ENCODE data around the gene CT47A7. TPM values are rescaled to one million over a fixed set of nuclear protein-coding genes. Genes with fewer than 3 reads are reported as not detected.
"Not testable (repeated sequence)": the region's sequence is repeated elsewhere in the genome, so short reads cannot be mapped to it uniquely, and the experiment has no call there.

CT47A7 gene
- total RNA-seq: not detected

DNA sequence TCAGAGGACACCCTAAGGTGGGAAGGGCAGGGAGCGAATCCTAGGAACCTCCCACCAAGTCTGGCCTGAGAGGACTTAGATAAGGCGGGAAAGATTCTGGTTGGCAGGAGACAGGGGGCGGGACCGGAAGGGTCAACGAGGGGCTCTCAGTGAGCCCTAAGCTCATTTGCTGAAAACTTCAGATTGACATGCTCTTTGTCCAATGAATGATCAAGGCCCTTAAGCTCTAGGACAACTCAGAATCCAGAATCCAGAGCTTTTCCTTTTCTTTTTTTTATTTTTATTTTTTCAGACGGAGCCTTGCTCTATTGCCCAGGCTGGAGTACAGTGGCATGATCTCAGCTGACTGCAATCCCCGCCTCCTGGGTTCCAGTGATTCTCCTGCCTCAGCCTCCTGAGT lies at the start of gene CT47A7:
TSS of gene CT47A7 (minus strand) at position 101 of the 400 bp plus-strand sequence. CDS start 255 bp downstream, outside the sequence.
- not testable (repeated sequence) for H3K9me3 Mint-ChIP-seq, H3K27ac Mint-ChIP-seq, H3K4me3 Mint-ChIP-seq

DNA sequence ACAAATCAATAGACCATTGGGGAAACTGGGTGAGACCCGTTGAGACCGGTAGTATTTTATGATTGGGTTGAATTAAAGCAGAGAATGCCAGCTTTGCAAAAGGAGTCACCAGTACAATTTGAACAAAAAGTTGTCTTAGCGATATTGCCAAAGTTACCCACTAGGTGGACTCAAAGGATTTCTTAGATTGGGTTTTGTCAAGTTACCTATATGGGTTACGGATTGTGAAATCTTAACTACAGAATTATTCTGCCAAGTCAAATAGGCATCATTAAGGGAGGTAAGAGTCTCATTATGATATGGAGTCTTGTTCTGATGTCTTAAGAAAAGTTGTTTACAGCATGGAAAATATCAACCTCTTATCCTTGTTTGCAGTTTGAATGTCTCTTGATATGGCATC lies 44.2 kb upstream of the CT47A7 start:
- no peak for DNase-seq (ENCODE audit: low spot score)
- no peaks in the 10 kb centered on the region for H3K9me3 Mint-ChIP-seq
- no peaks in the 10 kb centered on the region for H3K4me1 Mint-ChIP-seq (ENCODE audit: low read depth in 2 of 2)
- no peaks in the 10 kb centered on the region for H3K36me3 Mint-ChIP-seq
- no peak overlapping the region for H3K4me3 Mint-ChIP-seq
- no peaks in the 10 kb centered on the region for H3K27me3 Mint-ChIP-seq
- ATAC-seq: no peak
- no peak overlapping the region for H3K27ac Mint-ChIP-seq

More for the DNA sequence above, at the start of gene CT47A7:
- not testable (repeated sequence) for H3K4me1 Mint-ChIP-seq (ENCODE audit: low read depth in 2 of 2); H3K36me3 Mint-ChIP-seq; ATAC-seq; DNase-seq (ENCODE audit: low spot score); H3K27me3 Mint-ChIP-seq

DNA sequence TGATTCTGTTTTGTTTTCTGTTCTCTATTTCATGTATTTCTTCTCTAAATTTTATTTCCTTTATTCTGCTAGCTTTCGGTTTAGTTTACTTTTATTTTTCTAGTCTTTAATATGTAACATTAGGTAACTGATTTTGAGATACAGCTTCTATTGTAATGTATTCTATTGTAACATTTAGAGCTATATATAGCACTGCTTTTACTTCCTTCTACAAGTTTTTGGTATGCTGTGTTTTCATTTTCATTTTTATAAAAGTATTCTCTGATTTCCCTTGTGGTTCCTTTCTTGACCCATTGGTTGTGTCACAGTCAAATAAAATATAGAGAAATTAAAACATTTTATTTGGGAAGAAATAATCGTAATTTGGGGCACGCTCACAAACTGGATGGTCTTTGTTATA lies 43.0 kb upstream of the CT47A7 start:
- H3K4me3 Mint-ChIP-seq: no peak overlapping the region
- DNase-seq (ENCODE audit: low spot score): no peak
- ATAC-seq: no peak
- no peaks in the 10 kb centered on the region for H3K4me1 Mint-ChIP-seq (ENCODE audit: low read depth in 2 of 2)
- H3K9me3 Mint-ChIP-seq: no peaks in the 10 kb centered on the region
- H3K27ac Mint-ChIP-seq: no peak overlapping the region
- H3K36me3 Mint-ChIP-seq: no peaks in the 10 kb centered on the region
- H3K27me3 Mint-ChIP-seq: peaks cover 0 to 2% of the 10 kb centered on the region in 2 donors

DNA sequence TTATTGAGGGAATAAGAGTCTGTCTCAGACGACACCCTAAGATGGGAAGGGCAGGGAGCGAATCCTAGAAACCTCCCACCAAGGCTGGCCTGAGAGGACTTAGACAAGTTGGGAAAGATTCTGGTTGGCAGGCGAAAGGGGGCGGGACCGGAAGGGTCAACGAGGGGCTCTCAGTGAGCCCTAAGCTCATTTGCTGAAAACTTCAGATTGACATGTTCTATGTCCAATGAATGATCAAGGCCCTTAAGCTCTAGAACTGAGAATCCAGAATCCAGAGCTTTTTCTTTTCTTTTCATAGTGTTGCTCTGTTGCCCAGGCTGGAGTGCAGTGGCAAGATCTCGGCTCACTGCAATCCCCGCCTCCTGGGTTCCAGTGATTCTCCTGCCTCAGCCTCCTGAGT lies 29.3 kb upstream of the CT47A7 start, which contains the start of gene CT47A1:
TSS of gene CT47A1 (minus strand) at position 101 of the 400 bp plus-strand sequence. CDS start 231 bp downstream, outside the sequence.
- H3K4me1 Mint-ChIP-seq (ENCODE audit: low read depth in 2 of 2); H3K9me3 Mint-ChIP-seq; H3K27ac Mint-ChIP-seq; H3K4me3 Mint-ChIP-seq; H3K27me3 Mint-ChIP-seq; DNase-seq (ENCODE audit: low spot score); ATAC-seq; H3K36me3 Mint-ChIP-seq: not testable (repeated sequence)

Other genes with a start within 250 kb of the CT47A7 start
- gene CT47B1, start 80.7 kb downstream of the CT47A7 start, total RNA-seq: not detected
- not detected for gene CT47A11, start 19.4 kb downstream of the CT47A7 start, total RNA-seq
- gene CT47A10, start 14.6 kb downstream of the CT47A7 start, total RNA-seq: not detected
- gene CT47A9, start 9.7 kb downstream of the CT47A7 start, total RNA-seq: not detected
- gene CT47A8, start 4.9 kb downstream of the CT47A7 start, total RNA-seq: not detected
- gene CT47A6, start 4.9 kb upstream of the CT47A7 start, total RNA-seq: not detected
- gene CT47A5, start 9.7 kb upstream of the CT47A7 start, total RNA-seq: not detected
- gene CT47A4, start 14.6 kb upstream of the CT47A7 start, total RNA-seq: not detected
- gene CT47A3, start 19.5 kb upstream of the CT47A7 start, total RNA-seq: not detected
- not detected for gene CT47A2, start 24.3 kb upstream of the CT47A7 start, total RNA-seq
- not detected for gene CT47A1, start 29.2 kb upstream of the CT47A7 start, total RNA-seq
- under 1 TPM in 1 of 2 donors, not detected in 1; 0.14 TPM for gene GLUD2, start 91.0 kb upstream of the CT47A7 start, total RNA-seq

All from natural killer cell treated with Interleukin-12 subunit alpha and Interleukin-12 subunit beta and Interleukin-15 and Interleukin-18, amount 100 ng/mL, for 72 hours (primary cell).